Activated T-cell treated with anti-CD3 and anti-CD28 coated beads for 48 hours (primary cell): ENCODE measurements around the gene SHE.

Experiments
- DNase-seq: peaks from one replicate; pipeline ENCODE4 v3.0.0-alpha.2; 2020; ENCODE audit warnings: low read depth

Gene SHE

DNA sequence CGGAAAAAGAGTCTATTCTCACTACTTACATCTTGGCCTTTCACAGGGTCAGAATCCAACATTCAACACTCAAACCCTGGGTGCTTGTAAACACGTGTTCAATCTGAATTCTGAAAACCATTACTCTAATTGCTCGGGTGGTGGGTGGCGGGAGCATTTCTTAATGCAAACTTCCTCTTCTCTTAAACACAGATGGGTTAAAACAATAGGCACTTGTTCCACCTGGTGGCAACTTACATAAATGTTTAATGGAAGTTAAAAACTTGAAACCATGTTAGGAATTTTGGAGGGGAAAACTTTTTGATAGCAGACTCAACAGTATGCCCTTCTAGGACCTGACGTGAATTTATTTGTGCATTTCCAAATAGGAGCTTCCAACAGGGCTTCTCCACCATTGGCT, 23.6 kb downstream of the SHE start:
- DNase-seq = no peak

- DNase-seq = no peak
Measured at GRCh38 chr1:154478013-154478412, 24.2 kb downstream of the SHE start.

- DNase-seq = no peak
Measured at GRCh38 chr1:154476791-154477190, 25.4 kb downstream of the SHE start.

GRCh38 chr1:154474802-154475201, 27.4 kb downstream of the SHE start:
- DNase-seq = no peak

GRCh38 chr1:154471304-154471703, 30.9 kb downstream of the SHE start:
- DNase-seq = no peak

GRCh38 chr1:154469844-154470560, 32.2 kb downstream of the SHE start:
- DNase-seq = no peak

- no peak for DNase-seq
Measured at GRCh38 chr1:154468535-154469250, 33.5 kb downstream of the SHE start.

GRCh38 chr1:154467434-154468102, 34.6 kb downstream of the SHE start:
- DNase-seq = peak; percentile 2

- DNase-seq = no peak
Measured at GRCh38 chr1:154466921-154467417, 35.2 kb downstream of the SHE start.

- no peak for DNase-seq
Measured at GRCh38 chr1:154466206-154466605, 36.0 kb downstream of the SHE start.

DNA sequence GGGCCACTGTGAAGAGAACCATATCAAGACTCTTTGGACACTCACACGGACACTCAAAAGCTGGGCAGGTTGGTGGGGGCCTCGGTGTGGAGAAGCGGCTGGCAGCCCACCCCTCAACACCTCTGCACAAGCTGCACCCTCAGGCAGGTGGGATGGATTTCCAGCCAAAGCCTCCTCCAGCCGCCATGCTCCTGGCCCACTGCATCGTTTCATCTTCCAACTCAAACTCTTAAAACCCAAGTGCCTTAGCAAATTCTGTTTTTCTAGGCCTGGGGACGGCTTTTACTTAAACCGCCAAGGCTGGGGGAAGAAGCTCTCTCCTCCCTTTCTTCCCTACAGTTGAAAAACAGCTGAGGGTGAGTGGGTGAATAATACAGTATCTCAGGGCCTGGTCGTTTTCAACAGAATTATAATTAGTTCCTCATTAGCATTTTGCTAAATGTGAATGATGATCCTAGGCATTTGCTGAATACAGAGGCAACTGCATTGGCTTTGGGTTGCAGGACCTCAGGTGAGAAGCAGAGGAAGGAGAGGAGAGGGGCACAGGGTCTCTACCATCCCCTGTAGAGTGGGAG, 36.5 kb downstream of the SHE start:
- DNase-seq = no peak

DNA sequence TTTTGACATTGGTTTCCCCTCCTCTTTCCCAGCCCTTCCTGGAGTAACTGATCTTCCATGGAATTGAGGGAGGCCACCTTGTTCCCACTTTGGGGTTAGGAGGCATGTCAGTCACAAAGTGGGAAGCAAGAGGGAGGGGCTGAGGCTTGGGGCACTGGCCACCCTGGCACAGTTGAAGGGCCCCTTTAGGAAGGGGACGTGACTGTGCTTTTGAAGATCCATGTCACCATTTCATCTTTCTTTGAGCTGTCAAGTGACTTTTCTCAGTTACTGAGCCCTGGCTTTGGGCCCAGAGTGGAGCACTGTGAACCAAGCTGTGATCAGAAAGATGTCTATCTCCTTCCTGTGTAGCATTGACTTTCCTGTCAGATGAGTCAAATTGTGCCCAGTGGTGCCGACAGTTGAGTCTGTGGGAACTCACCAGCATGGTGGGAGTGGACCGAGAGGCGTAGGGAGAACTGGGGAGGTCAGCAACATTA, 38.7 kb downstream of the SHE start:
- peak; percentile 63 for DNase-seq

GRCh38 chr1:154460695-154461260, 41.4 kb downstream of the SHE start:
- no peak for DNase-seq

- DNase-seq = no peak
Measured at GRCh38 chr1:154459080-154459479, 43.1 kb downstream of the SHE start.

DNA sequence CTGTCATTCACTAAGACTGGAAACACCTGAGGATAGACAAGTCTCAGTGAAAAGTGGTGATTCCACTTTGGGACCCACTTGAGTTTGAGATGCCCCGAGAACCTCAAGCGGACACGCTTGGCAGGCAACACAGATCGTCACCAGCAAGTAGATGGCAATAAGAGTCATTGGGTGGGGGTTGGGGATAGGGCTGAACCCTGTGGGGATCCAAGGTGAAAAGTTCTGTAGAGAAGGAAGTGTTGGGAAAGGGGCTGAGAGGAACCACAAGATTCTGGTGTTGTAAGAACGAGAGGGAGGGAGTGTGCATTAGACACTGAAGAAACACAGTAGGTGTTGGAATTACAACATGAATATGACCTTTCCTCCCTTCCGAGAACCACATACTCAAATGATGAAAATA, 45.6 kb downstream of the SHE start:
- no peak for DNase-seq

DNA sequence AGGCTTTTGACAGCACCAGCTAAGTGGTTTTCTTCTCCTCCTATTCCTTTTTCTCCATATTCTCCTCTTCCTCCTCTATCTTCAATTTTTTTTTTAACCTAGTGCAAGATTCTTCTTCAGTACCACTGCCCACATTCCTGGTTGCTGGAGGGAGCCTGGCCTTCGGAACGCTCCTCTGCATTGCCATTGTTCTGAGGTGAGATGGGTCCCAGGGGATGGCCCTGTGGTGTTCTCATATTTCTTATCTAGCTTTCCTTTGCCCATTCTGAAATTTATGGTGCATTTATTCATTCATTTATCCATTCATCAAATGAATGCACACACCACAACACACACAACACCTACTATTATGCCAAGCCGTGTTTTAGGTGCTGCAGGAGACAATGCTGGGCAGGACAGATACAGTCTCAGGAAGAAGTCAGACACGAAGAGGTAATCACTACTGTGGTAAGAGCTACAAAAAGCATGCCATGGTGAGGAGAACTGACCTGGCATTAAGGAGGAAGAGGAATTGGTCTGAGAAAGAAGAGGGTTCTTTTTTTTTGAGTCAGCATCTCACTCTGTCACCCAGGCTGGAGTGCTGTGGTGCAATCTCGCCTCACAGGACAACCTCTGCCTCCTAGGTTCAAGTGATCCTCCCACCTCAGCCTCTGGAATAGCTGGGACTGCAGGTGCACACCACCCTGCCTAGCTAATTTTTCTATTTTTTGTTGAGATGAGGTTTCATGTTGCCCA, 47.7 kb downstream of the SHE start:
- no peak for DNase-seq

DNA sequence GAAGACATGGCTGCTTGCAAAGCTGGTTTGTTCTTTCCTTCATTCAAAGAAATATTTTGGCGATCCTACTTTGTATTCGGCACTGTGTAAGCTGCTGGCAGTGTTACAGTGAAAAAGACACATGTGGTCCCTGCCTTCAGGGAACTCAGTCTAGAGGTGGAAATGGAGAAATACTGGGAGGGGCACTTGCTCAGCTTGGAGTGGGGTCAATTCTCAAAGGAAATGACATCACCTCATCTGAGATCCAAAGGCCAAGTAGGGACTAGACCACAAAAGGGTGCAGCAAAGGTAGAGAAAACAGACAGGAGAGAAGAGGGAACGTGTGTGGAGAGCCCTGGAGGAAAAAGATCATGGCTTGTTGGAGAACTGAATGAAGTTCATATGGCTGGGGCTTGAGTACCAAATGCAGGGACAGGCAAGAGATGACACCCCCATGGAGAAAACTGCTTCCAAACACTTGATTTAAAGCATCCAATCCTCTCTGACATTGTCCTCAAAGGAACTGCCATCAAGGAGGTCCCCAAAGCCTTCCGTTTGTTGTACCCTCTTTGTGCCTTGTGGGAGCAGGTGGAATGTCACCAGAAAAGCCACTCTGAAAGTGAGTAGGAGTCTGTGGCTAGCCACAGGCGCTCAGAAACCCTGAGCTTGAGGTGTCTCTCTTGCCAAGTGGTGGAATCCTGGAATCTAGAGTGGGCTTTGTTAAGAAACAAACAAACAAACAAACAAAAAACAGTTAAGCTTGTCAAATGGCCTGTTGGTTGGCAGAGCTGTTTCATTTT, 48.4 kb downstream of the SHE start:
- DNase-seq = no peak

GRCh38 chr1:154453161-154453560, 49.1 kb downstream of the SHE start:
- DNase-seq = no peak

- DNase-seq = no peak
Measured at GRCh38 chr1:154448331-154448811, 53.8 kb downstream of the SHE start.

DNA sequence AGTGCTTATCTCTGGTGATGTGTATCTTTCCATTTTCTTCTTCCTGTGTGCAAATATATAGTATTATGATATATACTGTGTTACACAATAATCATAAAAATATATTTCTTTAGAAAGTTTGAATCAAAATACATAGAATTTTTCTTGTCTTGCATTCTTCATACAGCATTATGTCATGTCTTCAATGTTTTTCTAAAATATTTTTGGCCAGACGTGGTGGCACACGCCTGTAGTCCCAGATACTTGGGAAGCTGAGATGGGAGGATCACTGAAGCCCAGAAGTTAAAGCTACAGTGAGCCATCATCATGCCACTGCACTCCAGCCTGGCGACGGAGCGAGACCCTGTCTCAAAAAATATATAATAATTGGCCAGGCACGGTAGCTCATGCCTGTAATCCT, 55.4 kb downstream of the SHE start:
- DNase-seq = no peak

- DNase-seq = no peak
Measured at GRCh38 chr1:154446292-154446691, 55.9 kb downstream of the SHE start.
